ENCODE data around the gene SWI5. TPM values are rescaled to one million over a fixed set of nuclear protein-coding genes. Genes with fewer than 3 reads are reported as not detected.
"Not testable (repeated sequence)": the region's sequence is repeated elsewhere in the genome, so short reads cannot be mapped to it uniquely, and the experiment has no call there.

The SWI5 gene
- total RNA-seq (2014; rRNA removed; shearing (Covaris generic)) = 25.9 and 31.0 TPM in 2 replicates

DNA sequence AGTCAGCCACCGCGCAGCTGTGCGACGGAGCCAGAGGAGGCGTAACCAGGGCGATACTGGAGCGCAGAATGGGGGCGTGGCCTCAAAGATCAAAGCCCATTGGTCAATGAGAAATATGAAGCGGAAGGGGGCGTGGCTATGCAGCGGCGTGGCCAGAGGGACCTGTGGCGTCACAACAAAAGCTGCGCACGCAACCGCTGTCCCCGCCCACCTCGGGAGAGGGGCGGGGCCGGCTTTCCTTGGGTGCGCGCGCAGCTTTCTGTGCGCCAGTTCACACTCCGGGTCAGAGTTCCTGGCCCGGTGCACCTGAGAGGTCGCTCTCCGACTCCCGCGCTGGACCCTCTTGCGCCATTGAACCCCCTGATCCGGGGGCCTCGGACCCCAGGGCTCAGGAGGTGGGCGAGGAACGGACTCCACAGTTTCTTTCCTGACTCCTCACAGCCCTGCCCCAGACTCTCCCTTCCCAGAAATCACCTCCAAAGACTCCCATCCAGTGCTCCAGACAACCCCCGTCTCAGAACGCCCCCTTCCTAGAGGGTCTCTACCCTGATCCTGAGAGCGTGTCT, at the start of gene SWI5:
SWI5 (plus strand) TSS at position 269 of the 566 bp plus-strand sequence.
- in situ Hi-C loops (cut with HindIII; ENCODE audit: low sequenced_read_pairs) = no loop called here
- peak; percentile 99 for DNase-seq (ENCODE audit: low spot score)

DNA sequence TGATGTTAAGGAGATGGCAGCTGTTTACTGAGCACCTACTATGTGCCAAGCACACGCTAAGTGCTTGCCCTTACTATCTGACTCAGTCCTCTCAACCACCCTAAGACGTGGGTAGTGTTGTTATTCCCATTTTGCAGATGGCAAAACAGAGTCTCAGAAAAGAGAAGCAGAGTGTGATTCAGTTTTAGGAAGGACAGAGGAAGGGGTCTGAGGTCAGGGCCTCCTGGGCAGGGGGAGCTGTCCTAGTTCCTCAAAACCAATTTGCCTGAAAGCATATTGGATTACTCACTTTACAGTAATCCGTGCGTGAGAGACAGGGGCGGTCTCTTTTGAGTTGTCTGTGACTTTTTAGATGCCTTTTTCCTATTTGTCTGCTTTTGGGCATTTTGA, 49.7 kb upstream of the SWI5 start:
- DNase-seq (ENCODE audit: low spot score) = no peak
- in situ Hi-C loops (cut with HindIII; ENCODE audit: low sequenced_read_pairs) = no loop called here

DNA sequence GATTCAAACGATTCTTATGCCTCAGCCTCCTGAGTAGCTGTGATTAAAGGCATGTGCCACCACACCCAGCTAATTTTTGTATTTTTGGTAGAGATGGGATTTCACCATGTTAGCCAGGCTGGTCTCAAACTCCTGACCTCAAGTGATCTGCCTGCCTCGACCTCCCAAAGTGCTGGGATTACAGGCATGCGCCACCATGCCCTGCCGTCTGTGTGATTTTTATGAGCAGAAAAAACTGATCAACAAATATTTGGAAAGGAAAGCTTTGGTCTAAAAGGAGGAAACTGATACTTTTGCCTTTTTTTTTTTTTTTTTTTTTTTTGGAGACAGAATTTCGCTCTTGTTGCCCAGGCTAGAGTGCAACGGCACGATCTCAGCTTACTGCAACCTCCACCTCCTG, 45.2 kb upstream of the SWI5 start:
- in situ Hi-C loops (cut with HindIII; ENCODE audit: low sequenced_read_pairs); DNase-seq (ENCODE audit: low spot score): not testable (repeated sequence)

DNA sequence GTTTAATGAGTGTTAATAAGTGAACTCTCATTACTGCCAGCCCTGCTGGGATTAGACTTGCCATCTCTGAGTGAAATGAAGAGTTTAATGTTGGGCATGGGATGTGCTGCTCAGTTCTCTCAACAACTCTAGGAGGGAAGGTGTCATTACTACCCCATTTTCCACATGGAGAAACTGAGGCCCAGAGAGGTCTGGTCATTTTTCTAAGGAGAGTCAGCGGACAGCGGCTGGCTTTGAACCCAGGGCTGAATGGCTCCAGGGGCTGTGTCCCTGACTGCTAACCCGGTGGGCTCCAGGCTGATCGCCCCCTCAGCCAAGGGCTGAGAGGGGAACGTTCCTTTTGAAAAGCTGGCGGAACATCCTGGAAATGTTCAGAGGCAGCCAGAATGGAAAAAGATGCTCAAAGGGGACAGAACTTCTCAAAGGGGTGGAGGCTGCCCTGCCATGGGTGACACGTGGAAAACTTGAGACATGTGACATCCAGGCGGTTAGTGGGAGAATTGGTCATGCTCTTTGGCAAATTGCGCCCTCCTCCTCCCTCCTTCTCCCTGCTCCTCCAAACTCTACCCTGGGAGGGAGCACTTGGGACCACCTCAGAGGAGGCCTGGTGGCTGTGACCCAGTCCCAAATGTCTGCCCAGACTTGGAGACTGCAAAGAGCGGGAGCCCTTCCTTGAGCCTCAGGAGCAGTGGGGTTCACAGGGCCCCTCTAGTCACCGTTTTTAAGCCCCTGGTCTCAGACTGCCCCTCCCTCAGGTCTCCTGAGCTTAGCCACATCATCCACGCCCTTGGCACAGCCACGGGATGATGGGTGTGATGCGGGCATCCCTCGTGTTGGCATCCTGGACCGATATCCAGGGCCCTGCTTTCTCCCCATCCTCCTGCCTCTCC, 44.2 kb upstream of the SWI5 start:
- in situ Hi-C loops (cut with HindIII; ENCODE audit: low sequenced_read_pairs) = no loop called here
- no peak for DNase-seq (ENCODE audit: low spot score)

DNA sequence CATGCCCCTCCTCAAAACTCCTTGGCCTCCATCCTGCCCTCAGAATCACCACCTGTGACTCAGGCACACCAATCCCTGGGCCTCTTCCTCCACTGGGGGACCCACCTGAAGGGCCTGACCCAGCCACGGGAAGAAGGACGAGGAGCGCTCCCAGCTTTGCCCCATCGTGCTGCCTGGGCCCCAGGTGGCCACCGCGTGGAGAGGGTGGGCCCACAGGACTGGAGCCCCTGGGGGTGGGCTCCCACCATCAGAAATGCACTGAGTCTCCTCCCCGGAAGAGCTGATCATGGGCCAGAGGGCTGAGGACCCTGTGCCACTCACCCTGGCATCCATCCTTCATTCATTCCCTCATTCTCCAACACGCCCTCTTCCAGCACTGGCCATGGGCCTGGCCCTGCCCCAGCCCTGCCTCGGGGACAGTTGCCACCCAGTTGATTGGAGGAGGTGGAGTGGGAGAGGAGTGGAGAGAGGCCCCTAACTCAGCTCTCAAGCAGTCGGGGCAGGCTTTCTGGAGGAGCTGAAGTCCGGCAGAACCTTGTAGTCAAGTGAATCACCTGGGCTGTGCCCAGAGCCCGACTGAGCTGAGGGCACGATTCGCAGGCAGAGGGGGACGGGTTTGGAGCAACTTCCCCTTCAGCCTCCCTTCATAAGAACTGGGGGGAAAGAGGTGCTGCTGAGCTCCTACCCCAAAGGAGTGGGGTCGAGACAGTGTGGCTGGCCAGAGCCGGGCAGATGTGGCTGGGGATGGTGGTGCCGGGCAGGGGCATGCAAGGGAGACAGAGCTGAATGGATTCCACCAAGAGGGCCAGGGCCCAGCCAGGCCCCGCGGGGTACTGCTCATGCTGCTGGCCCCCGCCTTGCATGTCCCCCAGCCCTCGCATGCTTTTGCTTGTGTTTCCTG, 43.3 kb upstream of the SWI5 start:
- in situ Hi-C loops (cut with HindIII; ENCODE audit: low sequenced_read_pairs) = no loop called here
- DNase-seq (ENCODE audit: low spot score) = no peak

DNA sequence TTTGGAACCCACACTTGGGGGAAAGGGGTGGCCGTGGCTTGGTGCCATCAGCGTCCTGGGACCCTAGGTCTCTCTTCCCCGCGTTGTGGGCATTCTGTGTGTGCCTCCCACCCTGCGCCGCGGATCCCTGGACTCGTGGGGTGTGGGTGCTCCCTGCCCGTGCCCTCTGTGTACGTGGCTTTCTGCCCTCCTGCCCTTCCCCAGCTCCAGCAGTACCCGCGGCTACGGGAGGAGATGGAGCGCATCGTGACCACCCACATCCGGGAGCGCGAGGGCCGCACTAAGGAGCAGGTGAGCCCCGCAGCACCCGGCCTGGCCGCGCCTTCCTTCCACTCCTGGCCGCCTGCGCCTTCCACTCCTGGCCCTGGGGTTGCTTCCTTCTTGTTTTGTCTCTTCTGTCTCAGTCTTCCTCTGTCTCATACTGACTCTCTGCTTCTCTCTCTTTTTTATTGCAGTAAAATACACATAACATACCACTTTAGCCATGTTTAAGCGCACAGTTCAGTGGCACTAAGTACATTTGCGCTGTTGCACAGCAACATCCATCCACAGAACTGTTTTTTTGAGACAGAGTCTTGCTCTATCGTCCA, 42.2 kb upstream of the SWI5 start:
- in situ Hi-C loops (cut with HindIII; ENCODE audit: low sequenced_read_pairs) = no loop called here
- DNase-seq (ENCODE audit: low spot score) = no peak

DNA sequence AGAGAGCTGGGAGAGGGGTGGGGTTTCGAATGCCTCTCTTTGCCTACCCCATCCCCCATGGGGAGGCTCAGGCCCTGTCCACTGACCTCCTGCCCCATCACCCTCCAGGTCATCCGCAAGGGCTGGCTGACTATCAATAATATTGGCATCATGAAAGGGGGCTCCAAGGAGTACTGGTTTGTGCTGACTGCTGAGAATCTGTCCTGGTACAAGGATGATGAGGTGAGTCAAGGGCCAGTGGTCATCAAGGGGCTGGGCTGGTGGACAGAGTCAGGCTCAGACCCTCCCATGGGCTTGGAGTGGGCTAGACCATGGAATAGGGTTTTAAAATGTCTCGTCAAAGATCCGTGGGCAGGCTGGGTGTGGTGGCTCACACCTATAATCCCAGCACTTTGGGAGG, 34.0 kb upstream of the SWI5 start:
- no peak for DNase-seq (ENCODE audit: low spot score)
- in situ Hi-C loops (cut with HindIII; ENCODE audit: low sequenced_read_pairs) = no loop called here

DNA sequence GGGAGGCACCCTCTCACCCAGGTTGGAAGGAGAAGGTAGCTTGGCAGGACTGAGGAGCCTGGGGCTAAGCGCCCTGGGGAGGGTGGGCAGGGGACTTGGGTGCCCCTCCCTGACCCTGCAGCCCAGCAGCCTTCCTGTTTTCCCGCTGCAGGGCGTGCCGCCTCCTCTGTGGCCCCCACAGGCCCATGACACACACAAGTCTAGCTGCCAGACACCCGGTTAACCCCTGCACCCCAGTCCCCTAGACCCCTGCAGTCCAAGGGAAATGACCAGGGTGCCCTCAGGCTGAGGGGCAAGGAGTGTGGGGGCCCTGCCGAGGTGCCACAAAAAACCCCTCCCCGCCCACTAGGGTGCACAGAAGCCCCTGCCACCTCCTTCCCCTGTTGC, 33.3 kb upstream of the SWI5 start:
- in situ Hi-C loops (cut with HindIII; ENCODE audit: low sequenced_read_pairs) = no loop called here

DNA sequence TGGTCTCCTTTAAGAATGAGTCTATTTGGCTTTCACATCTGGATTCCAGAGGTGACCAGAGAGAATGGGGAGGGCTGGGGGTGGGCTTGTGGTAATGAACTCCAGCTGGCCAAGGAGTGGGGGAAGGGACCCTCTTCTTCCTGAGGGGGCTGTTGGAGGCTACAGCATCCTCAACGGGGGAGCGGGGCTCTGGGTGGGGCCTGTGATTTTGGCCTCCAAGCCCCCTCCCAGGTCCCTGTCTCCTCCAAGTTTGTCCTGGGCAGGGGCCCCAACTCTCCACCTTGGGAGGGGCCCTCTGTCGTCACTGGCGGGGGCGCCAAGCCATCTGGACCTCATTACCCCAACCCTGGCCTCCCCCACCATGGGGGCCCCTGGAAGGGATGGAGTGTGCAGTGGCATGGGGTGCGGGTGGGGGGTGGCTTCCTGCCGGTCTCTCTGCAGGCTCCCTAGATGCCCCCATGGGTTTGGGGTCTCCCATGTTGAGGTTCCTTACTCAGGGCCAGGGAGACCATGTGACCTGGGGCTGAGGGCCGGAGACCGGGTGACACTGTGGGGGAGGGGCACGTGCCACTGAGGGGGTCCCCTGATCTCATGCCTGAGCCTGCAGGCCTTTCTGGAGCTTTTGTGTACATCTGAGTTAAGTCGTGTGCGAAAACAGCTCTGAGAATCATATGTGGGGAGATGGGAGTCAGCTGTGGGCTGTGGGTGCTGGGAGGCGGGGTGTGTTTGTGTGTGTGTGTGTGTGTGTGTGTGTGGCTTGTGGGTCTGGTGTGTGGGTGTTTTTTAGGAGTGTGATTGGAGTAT, 32.7 kb upstream of the SWI5 start:
- no peak for DNase-seq (ENCODE audit: low spot score)
- in situ Hi-C loops (cut with HindIII; ENCODE audit: low sequenced_read_pairs) = no loop called here

More for the DNA sequence above, 33.3 kb upstream of the SWI5 start:
- no peak for DNase-seq (ENCODE audit: low spot score)

DNA sequence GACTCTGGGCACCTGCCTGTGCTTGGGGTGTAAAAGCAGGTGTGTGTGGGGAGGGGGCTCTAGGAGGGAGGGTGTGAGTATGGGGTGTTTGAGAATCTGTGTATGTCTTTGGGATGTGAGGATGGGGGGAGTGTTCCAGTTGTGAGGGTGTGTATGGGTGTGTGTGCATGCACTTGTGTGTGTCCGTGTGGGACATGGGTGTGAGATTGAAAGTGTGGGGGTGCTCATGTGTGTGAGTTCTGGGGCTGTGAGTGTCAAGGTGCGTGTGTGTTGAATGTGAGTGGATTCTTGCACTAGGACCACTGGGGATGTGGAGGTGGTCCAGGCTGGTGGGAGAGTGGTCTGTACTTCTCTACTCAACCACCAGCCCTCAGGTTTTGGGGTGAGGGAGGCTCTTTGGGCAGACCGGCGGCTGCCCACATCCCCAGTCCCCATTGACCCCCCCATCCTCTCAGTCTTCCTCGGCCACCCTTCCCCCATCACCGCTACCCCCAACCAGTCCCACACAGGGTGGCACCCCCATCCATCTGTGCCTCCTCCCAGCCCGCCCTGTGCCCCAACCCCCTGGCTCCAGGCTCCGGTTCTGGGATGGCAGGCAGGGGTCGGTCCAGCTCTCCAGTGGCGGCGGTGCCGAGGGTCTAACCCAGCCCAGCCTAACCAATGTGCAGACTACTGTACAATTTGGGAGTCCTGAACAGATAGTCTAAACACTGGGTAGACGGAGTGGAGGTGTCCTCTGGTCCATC, 31.8 kb upstream of the SWI5 start:
- in situ Hi-C loops (cut with HindIII; ENCODE audit: low sequenced_read_pairs) = no loop called here
- no peak for DNase-seq (ENCODE audit: low spot score)

DNA sequence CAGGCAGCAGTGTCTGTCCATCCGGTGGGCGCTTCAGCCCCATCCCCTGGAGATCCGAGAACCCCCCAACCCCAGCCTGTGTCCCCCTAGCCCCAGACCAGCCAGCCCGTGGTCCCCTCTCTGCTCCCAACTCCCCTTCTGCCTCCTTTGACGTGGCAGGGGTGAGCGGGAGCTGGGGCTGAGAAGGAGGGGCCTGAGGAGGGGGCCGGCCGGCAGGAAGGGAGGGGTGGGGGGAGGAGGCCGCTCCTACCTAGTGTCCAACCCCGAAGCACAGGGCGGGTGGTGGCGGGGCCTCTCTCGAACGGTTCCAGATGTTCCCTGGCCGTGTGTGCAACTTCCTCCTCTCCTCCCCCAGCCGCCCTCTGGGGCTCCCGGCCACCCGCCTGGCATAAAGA, 31.2 kb upstream of the SWI5 start:
- no peak for DNase-seq (ENCODE audit: low spot score)
- in situ Hi-C loops (cut with HindIII; ENCODE audit: low sequenced_read_pairs) = no loop called here

DNA sequence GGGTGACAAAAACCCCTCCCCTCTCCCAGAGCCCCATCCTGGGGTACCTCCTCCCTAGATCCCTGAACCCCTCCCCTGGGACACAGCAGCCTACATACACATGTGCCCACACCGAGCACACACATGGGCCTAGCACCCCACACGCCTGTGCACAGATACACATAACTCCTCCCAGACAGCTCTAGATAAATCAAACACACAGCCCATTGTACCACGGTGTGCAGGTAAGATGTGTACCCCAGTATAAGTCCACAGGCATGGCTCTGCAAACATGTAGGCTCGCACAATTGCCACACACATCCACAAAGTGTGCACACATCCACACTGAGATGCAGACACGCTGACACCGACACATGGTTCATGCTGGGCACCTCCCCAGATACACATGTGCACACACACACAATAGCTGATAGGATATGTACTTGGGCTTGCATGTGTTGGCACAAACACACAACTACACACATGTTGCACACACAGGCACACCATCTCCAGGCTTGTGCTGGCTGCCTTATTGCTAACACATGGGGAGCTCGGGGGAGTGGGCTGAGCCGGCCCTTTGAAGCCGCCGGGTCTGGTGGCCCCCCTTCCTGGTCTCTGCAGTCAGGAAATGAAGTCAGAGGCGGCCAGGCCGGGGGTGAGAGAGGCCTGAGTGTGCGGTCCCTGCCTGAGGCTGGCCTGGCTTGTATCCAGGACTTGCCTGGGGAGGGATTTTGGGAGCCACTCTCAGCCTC, 30.5 kb upstream of the SWI5 start:
- DNase-seq (ENCODE audit: low spot score) = no peak
- in situ Hi-C loops (cut with HindIII; ENCODE audit: low sequenced_read_pairs) = no loop called here

DNA sequence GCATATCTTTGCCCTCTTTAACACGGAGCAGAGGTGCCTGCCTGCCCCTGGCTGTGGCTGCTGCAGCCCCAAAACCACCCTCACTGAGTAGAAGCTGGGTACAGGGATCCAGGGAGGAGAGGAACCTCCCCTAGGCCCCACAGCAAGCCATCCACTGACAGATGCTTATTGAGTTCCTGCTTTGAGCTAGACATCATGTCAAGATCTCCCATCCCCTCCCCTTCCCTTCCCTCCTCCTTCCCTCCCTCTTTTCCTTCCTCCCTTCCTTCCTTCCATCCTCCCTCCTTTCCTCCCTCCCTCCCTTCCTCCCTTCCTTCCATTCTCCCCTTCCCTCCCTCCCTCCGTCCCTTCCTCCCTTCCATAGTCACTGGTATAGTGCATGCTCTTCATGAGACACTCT, 29.6 kb upstream of the SWI5 start:
- in situ Hi-C loops (cut with HindIII; ENCODE audit: low sequenced_read_pairs) = no loop called here
- no peak for DNase-seq (ENCODE audit: low spot score)

DNA sequence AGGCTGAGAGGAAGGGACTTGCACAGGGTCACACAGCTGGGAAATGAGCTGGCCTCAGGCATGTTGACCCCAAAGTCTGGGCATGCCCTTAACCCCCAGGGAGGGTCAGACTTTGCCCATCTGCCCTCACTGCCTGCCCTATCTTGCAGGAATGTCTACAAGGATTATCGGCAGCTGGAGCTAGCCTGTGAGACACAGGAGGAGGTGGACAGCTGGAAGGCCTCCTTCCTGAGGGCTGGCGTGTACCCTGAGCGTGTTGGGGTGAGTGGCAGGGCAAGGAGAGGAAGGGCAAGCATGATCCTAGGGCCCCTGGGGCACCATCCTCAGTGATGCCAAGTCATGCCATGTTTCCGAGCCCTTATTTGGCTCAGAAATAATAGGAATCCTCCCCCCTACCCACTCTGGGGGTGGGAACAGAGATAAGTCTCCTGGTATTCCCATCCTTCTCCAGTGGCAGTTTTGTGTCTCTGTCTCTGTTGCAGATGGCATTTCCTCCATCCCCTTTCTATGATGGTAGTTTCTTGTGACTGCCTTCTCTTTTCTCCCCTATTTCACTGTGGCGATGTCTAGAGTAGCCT, 28.8 kb upstream of the SWI5 start:
- in situ Hi-C loops (cut with HindIII; ENCODE audit: low sequenced_read_pairs) = no loop called here
- DNase-seq (ENCODE audit: low spot score) = no peak

DNA sequence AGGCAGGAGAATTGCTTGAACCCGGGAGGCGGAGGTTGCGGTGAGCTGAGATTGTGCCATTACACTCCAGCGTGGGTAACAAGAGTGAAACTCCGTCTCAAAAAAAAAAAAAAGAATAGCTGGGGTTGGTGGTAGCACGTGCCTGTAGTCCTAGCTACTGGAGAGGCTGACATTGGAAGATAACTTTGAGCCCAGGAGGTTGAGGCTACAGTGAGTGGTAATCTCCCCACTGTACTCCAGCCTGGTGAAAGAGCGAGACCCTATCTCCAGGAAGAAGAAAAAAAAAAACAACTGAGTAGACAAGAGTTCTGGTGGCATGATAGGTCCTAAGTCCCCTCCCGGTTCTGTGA, 26.5 kb upstream of the SWI5 start:
- in situ Hi-C loops (cut with HindIII; ENCODE audit: low sequenced_read_pairs) = no loop called here
- DNase-seq (ENCODE audit: low spot score) = no peak

DNA sequence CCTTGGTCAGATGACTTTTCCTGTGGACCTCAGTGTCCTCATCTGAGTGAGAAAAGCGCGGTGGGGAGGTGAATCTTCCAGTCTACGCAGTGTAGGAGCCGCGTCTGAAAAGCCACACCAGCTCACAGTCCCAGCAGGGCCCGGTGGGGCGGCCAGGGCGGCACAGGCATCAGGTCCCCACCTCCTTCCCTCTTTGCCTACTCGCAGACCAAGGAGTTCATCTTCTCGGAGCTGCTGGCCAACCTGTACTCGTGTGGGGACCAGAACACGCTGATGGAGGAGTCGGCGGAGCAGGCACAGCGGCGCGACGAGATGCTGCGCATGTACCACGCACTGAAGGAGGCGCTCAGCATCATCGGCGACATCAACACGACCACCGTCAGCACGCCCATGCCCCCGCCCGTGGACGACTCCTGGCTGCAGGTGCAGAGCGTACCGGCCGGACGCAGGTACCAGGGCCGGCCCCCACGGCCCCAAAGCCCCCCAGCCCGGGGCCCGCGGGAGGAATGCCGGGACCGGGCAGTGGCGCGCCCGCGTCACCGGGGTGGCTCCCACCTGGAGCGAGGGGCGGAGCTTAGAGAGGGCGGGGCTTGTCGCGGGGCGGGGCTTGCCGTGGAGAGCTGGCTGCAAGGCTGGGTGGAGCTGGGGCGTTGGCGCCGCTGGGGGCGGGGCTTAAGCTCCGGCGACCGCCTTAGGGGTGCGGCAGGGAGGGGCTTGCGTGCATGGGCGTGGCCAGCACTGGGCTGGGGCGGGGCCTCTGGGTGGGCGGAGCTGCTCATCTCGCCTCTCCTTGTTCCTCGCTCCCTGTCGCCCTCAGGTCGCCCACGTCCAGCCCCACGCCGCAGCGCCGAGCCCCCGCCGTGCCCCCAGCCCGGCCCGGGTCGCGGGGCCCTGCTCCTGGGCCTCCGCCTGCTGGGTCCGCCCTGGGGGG, 25.9 kb upstream of the SWI5 start:
- in situ Hi-C loops (cut with HindIII; ENCODE audit: low sequenced_read_pairs) = no loop called here
- DNase-seq (ENCODE audit: low spot score) = peak; percentile 50
